ENCODE results near the gene GRIA1.

The GRIA1 gene

GRCh38 chr5:153782589-153783361 is 292.3 kb downstream of the GRIA1 start:
- peak; percentile 65 for DNase-seq
- Histone ChIP-seq H2BK120ac (ENCODE audit: low read depth, low read length) (no peak overlapping the region), H4K91ac (ENCODE audit: low read length) (no peak overlapping the region), H2BK5ac (ENCODE audit: low read depth, low read length, poor library complexity, severe bottlenecking) (no peak overlapping the region), H3K14ac (ENCODE audit: low read length in 2 of 2) (peak overlapping the region in 1 of 2 experiments; percentile 49), H2AFZ (ENCODE audit: low read depth, low read length) (no peak overlapping the region), H2BK15ac (ENCODE audit: low read depth, poor library complexity, severe bottlenecking) (no peak overlapping the region), H3K4ac (ENCODE audit: low read depth in 1 of 2, low read length in 2 of 2) (no peak overlapping the region), H3K23ac (ENCODE audit: low read length in 2 of 2) (peak overlapping the region in 1 of 2 experiments; percentile 63), H3K79me1 (replicated peaks; ENCODE audit: low read length, poor library complexity, severe bottlenecking) (no peaks in the 10 kb centered on the region), H4K8ac (ENCODE audit: low read length) (no peak overlapping the region), H3K18ac (ENCODE audit: low read depth in 1 of 2, low read length in 2 of 2) (no peak overlapping the region), H2BK12ac (ENCODE audit: low read length in 2 of 2) (no peak overlapping the region), H3K36me3 (ENCODE audit: control insufficient read depth in 1 of 2, insufficient read depth in 2 of 2, low read depth in 1 of 2, low read length in 2 of 2) (no peaks in the 10 kb centered on the region), H3K9ac (ENCODE audit: low read length) (no peak overlapping the region), H3K27me3 (ENCODE audit: control insufficient read depth in 1 of 2, insufficient read depth in 1 of 2, low read length in 2 of 2) (no peaks in the 10 kb centered on the region), H2AK5ac (ENCODE audit: low read length, severe bottlenecking) (no peak overlapping the region), H3K27ac (ENCODE audit: low read length, poor library complexity, severe bottlenecking) (no peak overlapping the region), H3K4me1 (ENCODE audit: control insufficient read depth, insufficient read depth, low read depth, low read length) (peaks cover 2% of the 10 kb centered on the region), H3K4me2 (ENCODE audit: low read length, poor library complexity, severe bottlenecking) (no peak overlapping the region), H3K9me3 (ENCODE audit: control insufficient read depth, low read length) (no peaks in the 10 kb centered on the region), H3K4me3 (ENCODE audit: insufficient read depth in 1 of 2, low read depth in 1 of 2, low read length in 2 of 2) (no peak overlapping the region)
- 57% methylated on average over 4 of the region's 6 CpGs for WGBS

GRCh38 chr5:153783362-153783658 is 292.8 kb downstream of the GRIA1 start:
- Histone ChIP-seq H2AFZ (ENCODE audit: low read depth, low read length) (no peak overlapping the region), H2AK5ac (ENCODE audit: low read length, severe bottlenecking) (no peak overlapping the region), H3K14ac (ENCODE audit: low read length in 2 of 2) (no peak overlapping the region), H2BK5ac (ENCODE audit: low read depth, low read length, poor library complexity, severe bottlenecking) (no peak overlapping the region), H4K8ac (ENCODE audit: low read length) (no peak overlapping the region), H3K4ac (ENCODE audit: low read depth in 1 of 2, low read length in 2 of 2) (no peak overlapping the region), H3K4me3 (ENCODE audit: insufficient read depth in 1 of 2, low read depth in 1 of 2, low read length in 2 of 2) (no peak overlapping the region), H3K9ac (ENCODE audit: low read length) (no peak overlapping the region), H3K36me3 (ENCODE audit: control insufficient read depth in 1 of 2, insufficient read depth in 2 of 2, low read depth in 1 of 2, low read length in 2 of 2) (no peaks in the 10 kb centered on the region), H3K23ac (ENCODE audit: low read length in 2 of 2) (no peak overlapping the region), H3K4me2 (ENCODE audit: low read length, poor library complexity, severe bottlenecking) (no peak overlapping the region), H3K9me3 (ENCODE audit: control insufficient read depth, low read length) (no peaks in the 10 kb centered on the region), H3K18ac (ENCODE audit: low read depth in 1 of 2, low read length in 2 of 2) (no peak overlapping the region), H2BK15ac (ENCODE audit: low read depth, poor library complexity, severe bottlenecking) (no peak overlapping the region), H3K27me3 (ENCODE audit: control insufficient read depth in 1 of 2, insufficient read depth in 1 of 2, low read length in 2 of 2) (no peaks in the 10 kb centered on the region), H4K91ac (ENCODE audit: low read length) (no peak overlapping the region), H2BK120ac (ENCODE audit: low read depth, low read length) (no peak overlapping the region), H3K79me1 (replicated peaks; ENCODE audit: low read length, poor library complexity, severe bottlenecking) (no peaks in the 10 kb centered on the region), H2BK12ac (ENCODE audit: low read length in 2 of 2) (no peak overlapping the region), H3K27ac (ENCODE audit: low read length, poor library complexity, severe bottlenecking) (no peak overlapping the region), H3K4me1 (ENCODE audit: control insufficient read depth, insufficient read depth, low read depth, low read length) (peaks cover 2% of the 10 kb centered on the region)
- DNase-seq, result no peak

GRCh38 chr5:153784277-153784676 is 293.8 kb downstream of the GRIA1 start:
- Histone ChIP-seq H3K79me1 (replicated peaks; ENCODE audit: low read length, poor library complexity, severe bottlenecking) (no peaks in the 10 kb centered on the region), H3K18ac (ENCODE audit: low read depth in 1 of 2, low read length in 2 of 2) (no peak overlapping the region)
- 74% methylated on average over 2 of the region's 3 CpGs for WGBS

GRCh38 chr5:153791339-153791738 is 300.9 kb downstream of the GRIA1 start:
- H3K4me1 ChIP-seq (ENCODE audit: control insufficient read depth, insufficient read depth, low read depth, low read length), result no peaks in the 10 kb centered on the region
- H4K91ac ChIP-seq (ENCODE audit: low read length), result no peak overlapping the region
- no peak overlapping the region for H3K4me3 ChIP-seq (ENCODE audit: insufficient read depth in 1 of 2, low read depth in 1 of 2, low read length in 2 of 2)
- no peak overlapping the region for H2AK5ac ChIP-seq (ENCODE audit: low read length, severe bottlenecking)
- no peak overlapping the region for H3K27ac ChIP-seq (ENCODE audit: low read length, poor library complexity, severe bottlenecking)
- no peaks in the 10 kb centered on the region for H3K9me3 ChIP-seq (ENCODE audit: control insufficient read depth, low read length)
- H2BK5ac ChIP-seq (ENCODE audit: low read depth, low read length, poor library complexity, severe bottlenecking), result no peak overlapping the region
- H3K79me1 ChIP-seq (replicated peaks; ENCODE audit: low read length, poor library complexity, severe bottlenecking), result no peaks in the 10 kb centered on the region
- H2BK15ac ChIP-seq (ENCODE audit: low read depth, poor library complexity, severe bottlenecking), result no peak overlapping the region
- no peak overlapping the region for H4K8ac ChIP-seq (ENCODE audit: low read length)
- H3K4ac ChIP-seq (ENCODE audit: low read depth in 1 of 2, low read length in 2 of 2), result no peak overlapping the region
- no peak overlapping the region for H3K23ac ChIP-seq (ENCODE audit: low read length in 2 of 2)
- H3K18ac ChIP-seq (ENCODE audit: low read depth in 1 of 2, low read length in 2 of 2), result no peak overlapping the region
- H2BK120ac ChIP-seq (ENCODE audit: low read depth, low read length), result no peak overlapping the region
- no peaks in the 10 kb centered on the region for H3K36me3 ChIP-seq (ENCODE audit: control insufficient read depth in 1 of 2, insufficient read depth in 2 of 2, low read depth in 1 of 2, low read length in 2 of 2)
- no peak overlapping the region for H3K9ac ChIP-seq (ENCODE audit: low read length)
- no peak overlapping the region for H3K4me2 ChIP-seq (ENCODE audit: low read length, poor library complexity, severe bottlenecking)
- H3K27me3 ChIP-seq (ENCODE audit: control insufficient read depth in 1 of 2, insufficient read depth in 1 of 2, low read length in 2 of 2), result no peaks in the 10 kb centered on the region
- DNase-seq, result no peak
- H2AFZ ChIP-seq (ENCODE audit: low read depth, low read length), result no peak overlapping the region
- WGBS, result 100% methylated on average over 1 of the region's 2 CpGs
- no peak overlapping the region for H2BK12ac ChIP-seq (ENCODE audit: low read length in 2 of 2)
- no peak overlapping the region for H3K14ac ChIP-seq (ENCODE audit: low read length in 2 of 2)

More at GRCh38 chr5:153784277-153784676, 293.8 kb downstream of the GRIA1 start:
- Histone ChIP-seq H3K14ac (ENCODE audit: low read length in 2 of 2) (no peak overlapping the region), H4K91ac (ENCODE audit: low read length) (no peak overlapping the region), H3K27me3 (ENCODE audit: control insufficient read depth in 1 of 2, insufficient read depth in 1 of 2, low read length in 2 of 2) (no peaks in the 10 kb centered on the region), H4K8ac (ENCODE audit: low read length) (no peak overlapping the region), H3K4me3 (ENCODE audit: insufficient read depth in 1 of 2, low read depth in 1 of 2, low read length in 2 of 2) (no peak overlapping the region), H3K4ac (ENCODE audit: low read depth in 1 of 2, low read length in 2 of 2) (no peak overlapping the region), H2BK12ac (ENCODE audit: low read length in 2 of 2) (no peak overlapping the region), H2AK5ac (ENCODE audit: low read length, severe bottlenecking) (no peak overlapping the region), H3K27ac (ENCODE audit: low read length, poor library complexity, severe bottlenecking) (no peak overlapping the region), H2BK15ac (ENCODE audit: low read depth, poor library complexity, severe bottlenecking) (no peak overlapping the region), H2AFZ (ENCODE audit: low read depth, low read length) (no peak overlapping the region), H3K23ac (ENCODE audit: low read length in 2 of 2) (no peak overlapping the region), H2BK5ac (ENCODE audit: low read depth, low read length, poor library complexity, severe bottlenecking) (no peak overlapping the region), H3K36me3 (ENCODE audit: control insufficient read depth in 1 of 2, insufficient read depth in 2 of 2, low read depth in 1 of 2, low read length in 2 of 2) (no peaks in the 10 kb centered on the region), H3K4me1 (ENCODE audit: control insufficient read depth, insufficient read depth, low read depth, low read length) (peaks cover 2% of the 10 kb centered on the region), H2BK120ac (ENCODE audit: low read depth, low read length) (no peak overlapping the region), H3K9ac (ENCODE audit: low read length) (no peak overlapping the region), H3K4me2 (ENCODE audit: low read length, poor library complexity, severe bottlenecking) (no peak overlapping the region), H3K9me3 (ENCODE audit: control insufficient read depth, low read length) (no peaks in the 10 kb centered on the region)
- peak; percentile 7 for DNase-seq
